ENCODE results near the gene USP9X. TPM values are rescaled to one million over a fixed set of nuclear protein-coding genes. Genes with fewer than 3 reads are reported as not detected.
"Not testable (repeated sequence)": the region's sequence is repeated elsewhere in the genome, so short reads cannot be mapped to it uniquely, and the experiment has no call there.

The USP9X gene
- total and polyA plus RNA-seq, 8 donors: 6.3 to 55.2 (median 31.3) TPM

DNA sequence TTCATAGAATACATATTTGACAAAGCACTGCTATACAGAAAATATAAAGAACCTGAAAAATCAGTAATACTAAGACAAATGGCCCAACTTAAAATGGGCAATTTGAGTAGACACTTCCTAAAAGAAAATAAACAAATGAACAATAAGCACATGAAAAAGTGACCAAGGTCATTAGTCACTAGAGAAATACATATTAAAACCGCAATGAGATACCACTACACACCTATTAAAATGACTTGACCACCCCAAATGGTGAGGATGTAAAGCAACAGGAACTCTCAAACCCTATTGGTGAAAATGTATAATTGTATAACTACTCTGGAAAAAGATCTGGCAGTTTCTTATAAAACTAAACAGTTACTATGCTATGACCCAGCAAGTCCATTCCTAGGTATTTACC lies 34.0 kb upstream of the USP9X start:
- Histone ChIP-seq H3K4me1 (no peaks in the 10 kb centered on the region), H3K4me3 (no peak overlapping the region), H3K36me3 (no peaks in the 10 kb centered on the region), H3K9me3 (no peaks in the 10 kb centered on the region), H3K27me3 (peaks cover 0 to 32% (median 3%) of the 10 kb centered on the region in 4 donors), H3K27ac (no peak overlapping the region)
- WGBS, 2 donors: 94 to 100% methylated on average over 1 of the region's 1 CpG
- no peak for DNase-seq
- TF ChIP-seq, protein P1, sequence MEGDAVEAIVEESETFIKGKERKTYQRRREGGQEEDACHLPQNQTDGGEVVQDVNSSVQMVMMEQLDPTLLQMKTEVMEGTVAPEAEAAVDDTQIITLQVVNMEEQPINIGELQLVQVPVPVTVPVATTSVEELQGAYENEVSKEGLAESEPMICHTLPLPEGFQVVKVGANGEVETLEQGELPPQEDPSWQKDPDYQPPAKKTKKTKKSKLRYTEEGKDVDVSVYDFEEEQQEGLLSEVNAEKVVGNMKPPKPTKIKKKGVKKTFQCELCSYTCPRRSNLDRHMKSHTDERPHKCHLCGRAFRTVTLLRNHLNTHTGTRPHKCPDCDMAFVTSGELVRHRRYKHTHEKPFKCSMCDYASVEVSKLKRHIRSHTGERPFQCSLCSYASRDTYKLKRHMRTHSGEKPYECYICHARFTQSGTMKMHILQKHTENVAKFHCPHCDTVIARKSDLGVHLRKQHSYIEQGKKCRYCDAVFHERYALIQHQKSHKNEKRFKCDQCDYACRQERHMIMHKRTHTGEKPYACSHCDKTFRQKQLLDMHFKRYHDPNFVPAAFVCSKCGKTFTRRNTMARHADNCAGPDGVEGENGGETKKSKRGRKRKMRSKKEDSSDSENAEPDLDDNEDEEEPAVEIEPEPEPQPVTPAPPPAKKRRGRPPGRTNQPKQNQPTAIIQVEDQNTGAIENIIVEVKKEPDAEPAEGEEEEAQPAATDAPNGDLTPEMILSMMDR (IDR thresholded peaks at IDR 0.05): no peak
- no peak for FAIRE-seq
- no peak for ATAC-seq
- intact Hi-C loops (cut with DNase I): no loop called here

DNA sequence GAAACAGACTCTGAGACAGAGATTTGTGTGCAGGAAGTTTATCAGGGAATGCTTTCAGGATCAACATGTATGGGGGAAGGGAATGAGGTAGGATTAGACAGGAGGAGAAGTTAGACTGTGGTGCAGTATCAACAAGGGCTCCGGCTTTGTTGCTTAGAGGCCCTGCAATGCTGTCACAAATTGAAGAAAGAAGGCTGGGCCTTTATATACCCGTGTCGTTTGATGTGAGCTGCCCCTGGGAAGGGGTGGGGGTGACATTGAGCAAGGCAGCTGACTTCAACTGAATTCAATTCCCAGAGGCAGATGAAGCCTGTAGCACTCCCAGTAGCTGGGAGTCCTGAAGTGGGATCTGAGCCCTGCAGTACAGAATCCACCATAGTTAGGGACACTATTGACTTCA lies 29.5 kb upstream of the USP9X start:
- Histone ChIP-seq H3K4me1 (no peaks in the 10 kb centered on the region), H3K27me3 (peaks cover 0 to 16% (median 1%) of the 10 kb centered on the region in 4 donors), H3K9me3 (no peaks in the 10 kb centered on the region), H3K4me3 (no peak overlapping the region), H3K36me3 (no peaks in the 10 kb centered on the region), H3K27ac (no peak overlapping the region)
- ATAC-seq: no peak
- no peak for FAIRE-seq
- DNase-seq: no peak
- TF ChIP-seq, protein P1 (IDR thresholded peaks at IDR 0.05): no peak
- 55 to 57% methylated on average over 3 of the region's 3 CpGs for WGBS, 2 donors
- intact Hi-C loops (cut with DNase I): no loop called here

DNA sequence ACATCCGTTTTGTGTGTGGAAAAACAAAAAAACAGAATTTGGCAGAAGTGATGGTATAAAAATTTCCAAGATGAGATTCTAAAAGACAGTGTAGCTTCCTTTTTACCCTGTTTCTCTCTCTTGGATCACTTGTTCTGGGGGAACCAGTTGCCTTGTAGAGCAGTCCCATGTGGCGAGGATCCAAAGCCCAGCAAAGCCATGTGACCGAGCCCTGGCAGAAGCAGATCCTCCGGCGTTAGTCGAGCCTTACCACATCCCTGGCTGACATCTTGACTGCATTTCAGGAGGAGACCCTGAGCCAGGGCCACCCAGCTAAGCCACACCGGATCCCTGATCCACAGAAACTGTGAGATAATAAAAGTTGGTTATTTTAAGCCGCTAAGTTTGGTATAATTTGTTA lies 22.0 kb upstream of the USP9X start:
- FAIRE-seq, ATAC-seq: not testable (repeated sequence)

DNA sequence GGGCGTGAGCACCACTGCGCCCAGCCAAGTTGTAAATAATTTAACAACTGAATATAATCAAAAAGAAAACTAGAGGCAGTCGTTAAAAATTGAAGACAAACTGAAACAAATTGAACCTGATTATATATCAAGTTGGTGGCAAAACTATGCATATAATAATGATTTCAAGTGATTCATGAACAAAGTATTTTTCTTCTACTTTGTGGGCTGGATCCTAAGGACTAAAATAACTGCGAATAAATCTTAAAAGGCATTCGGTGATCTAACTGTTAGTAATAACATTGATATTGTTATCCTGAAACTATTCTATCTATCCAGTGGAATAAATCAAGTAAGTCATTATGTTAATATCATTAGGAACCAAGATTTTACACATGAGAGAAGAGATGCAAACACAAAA lies 21.2 kb upstream of the USP9X start:
- WGBS, 2 donors: 77 to 83% methylated on average over 5 of the region's 5 CpGs
- H3K4me3 ChIP-seq: no peak overlapping the region
- H3K4me1 ChIP-seq: no peaks in the 10 kb centered on the region
- no peaks in the 10 kb centered on the region for H3K9me3 ChIP-seq
- H3K27ac ChIP-seq: no peak overlapping the region
- no peaks in the 10 kb centered on the region for H3K36me3 ChIP-seq
- DNase-seq (no peak), FAIRE-seq (peak; percentile 56), ATAC-seq (no peak)
- intact Hi-C loops (cut with DNase I): no loop called here
- peaks cover 0 to 12% (median 0%) of the 10 kb centered on the region in 4 donors for H3K27me3 ChIP-seq
- TF ChIP-seq, protein P1 (IDR thresholded peaks at IDR 0.05): no peak

More for the DNA sequence above, 22.0 kb upstream of the USP9X start:
- WGBS, 2 donors: 71 to 77% methylated on average over 8 of the region's 8 CpGs
- H3K9me3 ChIP-seq; intact Hi-C loops (cut with DNase I); DNase-seq; H3K36me3 ChIP-seq; H3K27ac ChIP-seq; H3K4me1 ChIP-seq; H3K4me3 ChIP-seq: not testable (repeated sequence)
- peaks cover 0 to 12% (median 0%) of the 10 kb centered on the region in 4 donors for H3K27me3 ChIP-seq

DNA sequence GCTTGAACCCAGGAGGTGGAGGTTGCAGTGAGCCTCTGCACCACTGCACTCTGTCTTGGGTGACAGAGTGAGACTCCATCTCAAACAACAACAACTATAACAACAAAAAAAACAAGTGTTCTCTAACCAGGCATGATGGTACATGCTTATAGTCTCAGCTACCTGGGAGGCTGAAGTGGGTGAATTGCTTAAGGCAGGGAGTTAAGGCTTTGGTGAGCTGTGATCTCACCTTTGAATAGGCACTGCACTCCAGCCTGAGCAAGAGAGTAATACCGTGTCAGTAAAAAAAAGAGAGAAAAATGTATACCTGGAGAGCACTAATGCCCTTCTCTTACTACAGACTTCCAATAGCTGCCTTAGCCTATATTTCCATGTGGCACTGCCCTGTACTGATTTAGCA lies 18.9 kb upstream of the USP9X start:
- TF ChIP-seq, protein P1 (IDR thresholded peaks at IDR 0.05): no peak
- H3K27ac ChIP-seq: no peak overlapping the region
- 74 to 93% methylated on average over 1 of the region's 1 CpG for WGBS, 2 donors
- DNase-seq: no peak
- no peak overlapping the region for H3K4me3 ChIP-seq
- intact Hi-C loops (cut with DNase I): no loop called here
- H3K27me3 ChIP-seq: peaks cover 0 to 12% (median 0%) of the 10 kb centered on the region in 4 donors
- H3K9me3 ChIP-seq: no peaks in the 10 kb centered on the region
- H3K36me3 ChIP-seq: no peaks in the 10 kb centered on the region
- no peak for FAIRE-seq
- ATAC-seq: no peak
- H3K4me1 ChIP-seq: no peaks in the 10 kb centered on the region

All from pancreas (tissue), 10 donors.